WTC11 (cell line): ENCODE results near the gene SMYD3. TPM values are rescaled to one million over a fixed set of nuclear protein-coding genes. Genes with fewer than 3 reads are reported as not detected.

ENCODE experiments used
- ATAC-seq: fragments of 200-7000 bp; cut with Tn5 transposase; 2 replicates; pipeline ENCODE4 v1.10.0; 2021; ENCODE audit warnings: mild to moderate bottlenecking, moderate library complexity
- CTCF ChIA-PET: fragments of 300-600 bp; sonication (Branson Sonifier 250); formaldehyde crosslinking; loops from one replicate; lab custom pipeline; 2021; ENCODE audit warnings: antibody characterized with exemption; lab: Charles Lee
- POLR2A ChIA-PET: fragments of 350-600 bp; sonication (Branson Sonifier 250); formaldehyde crosslinking; loops from one replicate; lab custom pipeline; 2021; ENCODE audit warnings: antibody characterized with exemption; lab: Charles Lee
- DNase-seq: peaks from one replicate; pipeline ENCODE4 v3.0.0; 2021; ENCODE audit warnings: low spot score
- H3K27ac Mint-ChIP-seq: 2 replicates; pipeline ENCODE4 v1.8.0; 2021; ENCODE audit warnings: mixed read lengths
- H3K27me3 Mint-ChIP-seq: 2 replicates; pipeline ENCODE4 v1.8.0; 2021; ENCODE audit warnings: low read depth, mild to moderate bottlenecking, moderate library complexity, mixed read lengths
- H3K36me3 Mint-ChIP-seq: 2 replicates; pipeline ENCODE4 v1.8.0; 2021; ENCODE audit warnings: mixed read lengths
- H3K4me1 Mint-ChIP-seq: 2 replicates; pipeline ENCODE4 v1.8.0; 2022; ENCODE audit warnings: mixed read lengths
- H3K4me3 Mint-ChIP-seq: 2 replicates; pipeline ENCODE4 v1.8.0; 2021; ENCODE audit warnings: mild to moderate bottlenecking, moderate library complexity, mixed read lengths
- H3K9me3 Mint-ChIP-seq: 2 replicates; pipeline ENCODE4 v1.8.0; 2021; ENCODE audit warnings: mixed read lengths
- CREB1 ChIP-seq: sonication (generic); formaldehyde crosslinking; IDR thresholded peaks from 2 replicates; pipeline ENCODE4 v1.8.0; 2023; ENCODE audit warnings: mild to moderate bottlenecking, missing genetic modification reagents
- ETV6 ChIP-seq: sonication (generic); formaldehyde crosslinking; IDR thresholded peaks from 2 replicates; pipeline ENCODE4 v1.8.1; 2022; ENCODE audit warnings: mild to moderate bottlenecking, missing genetic modification reagents
- FOXJ3 ChIP-seq: sonication (generic); formaldehyde crosslinking; IDR thresholded peaks from 2 replicates; pipeline ENCODE4 v1.9.0; 2021; ENCODE audit warnings: missing genetic modification reagents, mild to moderate bottlenecking, borderline replicate concordance
- FOXP1 ChIP-seq: sonication (generic); formaldehyde crosslinking; IDR thresholded peaks from 2 replicates; pipeline ENCODE4 v1.8.0; 2022; ENCODE audit warnings: missing genetic modification reagents, mild to moderate bottlenecking, moderate library complexity, borderline replicate concordance
- HMGA2 ChIP-seq: fragments of 250-450 bp; sonication (Bioruptor Pico); IDR thresholded peaks from 2 replicates; pipeline ENCODE4 v1.4.0; 2021; ENCODE audit warnings: mild to moderate bottlenecking, moderate library complexity
- JUN ChIP-seq: sonication (generic); formaldehyde crosslinking; IDR thresholded peaks from 2 replicates; pipeline ENCODE4 v1.8.0; 2023; ENCODE audit warnings: mild to moderate bottlenecking, missing genetic modification reagents
- NR2C2 ChIP-seq: sonication (generic); formaldehyde crosslinking; IDR thresholded peaks from 2 replicates; pipeline ENCODE4 v1.8.0; 2022; ENCODE audit warnings: mild to moderate bottlenecking, missing genetic modification reagents
- OVOL2 ChIP-seq: fragments of 250-450 bp; sonication (Bioruptor Pico); IDR thresholded peaks from 2 replicates; pipeline ENCODE4 v1.9.0; 2021; ENCODE audit warnings: mild to moderate bottlenecking, borderline replicate concordance
- TEAD1 ChIP-seq: sonication (generic); formaldehyde crosslinking; IDR thresholded peaks from 2 replicates; pipeline ENCODE4 v1.8.0; 2022; ENCODE audit warnings: mild to moderate bottlenecking, missing genetic modification reagents
- total RNA-seq: library from RNA; stranded (reverse); gene quantifications from 3 replicates; pipeline ENCODE4 v1.2.3, GENCODE V29; 2021
- TF ChIP-seq, protein P1 (sequence below): sonication (generic); formaldehyde crosslinking; conservative IDR thresholded peaks from 2 replicates; pipeline ENCODE4 v1.8.1; 2022; ENCODE audit warnings: mild to moderate bottlenecking, missing genetic modification reagents
- TF ChIP-seq, protein P2 (sequence below): fragments of 250-450 bp; sonication (Bioruptor Pico); IDR thresholded peaks from 2 replicates; pipeline ENCODE4 v1.9.0; 2021; ENCODE audit warnings: moderate library complexity, mild to moderate bottlenecking, inconsistent platforms, borderline replicate concordance
- TF ChIP-seq, protein P3 (sequence below): sonication (generic); formaldehyde crosslinking; IDR thresholded peaks from 2 replicates; pipeline ENCODE4 v1.8.1; 2022; ENCODE audit warnings: mild to moderate bottlenecking, moderate library complexity, missing genetic modification reagents
- TF ChIP-seq, protein P4 (sequence below): sonication (generic); formaldehyde crosslinking; IDR thresholded peaks from 2 replicates; pipeline ENCODE4 v1.8.0; 2022; ENCODE audit warnings: mild to moderate bottlenecking, missing genetic modification reagents
- TF ChIP-seq, protein P5 (sequence below): sonication (generic); formaldehyde crosslinking; IDR thresholded peaks from 2 replicates; pipeline ENCODE4 v1.8.0; 2022; ENCODE audit warnings: mild to moderate bottlenecking, missing genetic modification reagents
- TF ChIP-seq, protein P6 (sequence below): sonication (generic); formaldehyde crosslinking; IDR thresholded peaks from 2 replicates; pipeline ENCODE4 v1.8.1; 2023; ENCODE audit warnings: mild to moderate bottlenecking, missing genetic modification reagents, moderate library complexity
- TF ChIP-seq, protein P7 (sequence below): sonication (generic); formaldehyde crosslinking; IDR thresholded peaks from 2 replicates; pipeline ENCODE4 v1.8.1; 2023; ENCODE audit warnings: mild to moderate bottlenecking, missing genetic modification reagents, moderate library complexity
- TF ChIP-seq, protein P8 (sequence below): sonication (generic); formaldehyde crosslinking; IDR thresholded peaks from 2 replicates; pipeline ENCODE4 v1.8.0; 2023; ENCODE audit warnings: missing genetic modification reagents
- TF ChIP-seq, protein P9 (sequence below): fragments of 250-450 bp; sonication (Bioruptor Pico); IDR thresholded peaks from 2 replicates; pipeline ENCODE4 v1.9.0; 2021; ENCODE audit warnings: mild to moderate bottlenecking
- TF ChIP-seq, protein P10 (sequence below): sonication (generic); formaldehyde crosslinking; IDR thresholded peaks from 2 replicates; pipeline ENCODE4 v1.8.1; 2023; ENCODE audit warnings: mild to moderate bottlenecking, missing genetic modification reagents, borderline replicate concordance

Gene SMYD3
- total RNA-seq, 1 experiment from 2014 or later = 21.4 TPM

DNA sequence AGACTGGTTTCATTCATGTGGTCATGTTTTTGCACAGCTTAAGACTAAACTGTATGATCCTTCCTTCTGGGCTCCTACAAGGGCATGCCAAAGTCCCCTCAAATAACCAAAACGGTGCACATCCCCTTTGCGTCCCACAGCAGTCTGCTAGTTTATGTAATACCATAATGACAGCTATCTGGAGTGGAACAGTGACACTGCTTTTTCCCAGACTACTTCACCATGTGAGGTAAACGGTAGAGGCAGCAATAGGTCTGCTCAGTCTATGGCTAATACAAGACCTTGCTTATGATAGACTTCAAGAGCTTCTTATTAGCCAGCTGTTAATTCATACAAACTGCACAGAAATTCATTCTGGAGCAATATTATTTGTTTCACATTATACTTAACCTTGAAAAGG is 395.5 kb downstream of the SMYD3 start:
- CTCF ChIA-PET = interaction anchor here (1.3 kb wide), 1 partner anchor 223 kb away, joined by 4 read pairs; no protein-coding TSS in a partner anchor
- Mint-ChIP-seq H3K4me1 (peaks cover 27% of the 10 kb centered on the region), H3K36me3 (peaks cover 16% of the 10 kb centered on the region), H3K27me3 (no peaks in the 10 kb centered on the region), H3K9me3 (peaks cover 23% of the 10 kb centered on the region), H3K4me3 (no peak overlapping the region), H3K27ac (no peak overlapping the region)
- TF ChIP-seq ETV6 (CRISPR knock-in tag) = no peak
- no peak for TF ChIP-seq JUN
- TF ChIP-seq, protein P1, sequence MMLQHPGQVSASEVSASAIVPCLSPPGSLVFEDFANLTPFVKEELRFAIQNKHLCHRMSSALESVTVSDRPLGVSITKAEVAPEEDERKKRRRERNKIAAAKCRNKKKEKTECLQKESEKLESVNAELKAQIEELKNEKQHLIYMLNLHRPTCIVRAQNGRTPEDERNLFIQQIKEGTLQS (CRISPR knock-in tag) = no peak
- TF ChIP-seq TEAD1 (CRISPR knock-in tag) = no peak
- TF ChIP-seq, protein P2, sequence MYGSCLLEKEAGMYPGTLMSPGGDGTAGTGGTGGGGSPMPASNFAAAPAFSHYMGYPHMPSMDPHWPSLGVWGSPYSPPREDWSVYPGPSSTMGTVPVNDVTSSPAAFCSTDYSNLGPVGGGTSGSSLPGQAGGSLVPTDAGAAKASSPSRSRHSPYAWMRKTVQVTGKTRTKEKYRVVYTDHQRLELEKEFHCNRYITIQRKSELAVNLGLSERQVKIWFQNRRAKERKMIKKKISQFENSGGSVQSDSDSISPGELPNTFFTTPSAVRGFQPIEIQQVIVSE (CRISPR knock-in tag) = no peak
- DNase-seq (no peak), ATAC-seq (no peak)
- POLR2A ChIA-PET = no interaction called here

DNA sequence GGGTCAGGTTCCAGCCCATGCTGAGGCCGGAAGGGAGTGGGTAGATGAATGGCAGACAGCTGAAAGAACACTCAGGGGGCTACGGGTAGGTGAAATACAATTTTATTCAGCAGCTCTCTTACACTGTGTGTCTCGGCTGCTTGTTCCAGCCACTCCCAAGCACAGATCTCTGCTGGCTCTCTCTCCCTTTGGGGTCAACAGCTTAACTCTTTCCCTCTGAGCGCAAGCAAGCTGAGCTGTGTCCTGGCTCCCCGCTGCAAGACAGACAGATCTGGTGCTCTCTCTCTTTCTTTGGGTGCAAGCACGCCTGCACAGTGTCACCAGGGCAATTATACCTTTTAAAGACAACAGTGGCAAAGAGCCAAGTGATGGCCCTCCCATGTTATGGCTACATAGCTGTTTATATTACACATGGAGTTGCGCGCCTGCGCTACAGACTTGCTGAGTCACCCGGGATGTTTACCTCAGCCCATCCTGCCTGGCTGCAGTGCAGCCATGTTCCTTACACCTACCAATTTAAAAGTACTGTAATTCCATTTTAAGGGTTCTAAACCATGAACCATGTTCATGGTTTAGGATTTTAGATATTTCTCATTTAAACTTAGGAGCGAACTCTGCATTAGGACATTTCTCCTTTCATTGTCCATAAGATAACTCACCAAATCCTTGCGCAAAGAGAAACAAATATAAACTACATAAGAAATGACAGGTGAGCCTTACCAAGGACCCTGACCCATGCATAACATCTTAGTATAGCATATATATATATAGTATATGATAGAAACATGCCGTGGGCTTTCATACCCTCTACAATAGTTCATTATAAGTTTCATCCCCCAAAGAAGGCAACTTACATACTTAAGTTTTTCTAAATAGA is 396.5 kb downstream of the SMYD3 start:
- Mint-ChIP-seq H3K36me3 (peaks cover 16% of the 10 kb centered on the region), H3K4me3 (no peak overlapping the region), H3K27ac (no peak overlapping the region), H3K27me3 (no peaks in the 10 kb centered on the region), H3K4me1 (peaks cover 27% of the 10 kb centered on the region), H3K9me3 (peaks cover 23% of the 10 kb centered on the region)
- ATAC-seq = no peak
- no peak for DNase-seq
- ChIA-PET POLR2A (no interaction called here), CTCF (no interaction called here)
- TF ChIP-seq HMGA2 (CRISPR knock-in tag) (no peak), NR2C2 (CRISPR knock-in tag) (no peak), FOXJ3 (CRISPR knock-in tag) (no peak), OVOL2 (no peak), FOXP1 (CRISPR knock-in tag) (no peak), CREB1 (CRISPR knock-in tag) (no peak)
- TF ChIP-seq, protein P3, sequence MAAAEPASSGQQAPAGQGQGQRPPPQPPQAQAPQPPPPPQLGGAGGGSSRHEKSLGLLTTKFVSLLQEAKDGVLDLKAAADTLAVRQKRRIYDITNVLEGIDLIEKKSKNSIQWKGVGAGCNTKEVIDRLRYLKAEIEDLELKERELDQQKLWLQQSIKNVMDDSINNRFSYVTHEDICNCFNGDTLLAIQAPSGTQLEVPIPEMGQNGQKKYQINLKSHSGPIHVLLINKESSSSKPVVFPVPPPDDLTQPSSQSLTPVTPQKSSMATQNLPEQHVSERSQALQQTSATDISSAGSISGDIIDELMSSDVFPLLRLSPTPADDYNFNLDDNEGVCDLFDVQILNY (CRISPR knock-in tag) = no peak
- TF ChIP-seq, protein P4, sequence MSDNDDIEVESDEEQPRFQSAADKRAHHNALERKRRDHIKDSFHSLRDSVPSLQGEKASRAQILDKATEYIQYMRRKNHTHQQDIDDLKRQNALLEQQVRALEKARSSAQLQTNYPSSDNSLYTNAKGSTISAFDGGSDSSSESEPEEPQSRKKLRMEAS = no peak
- TF ChIP-seq, protein P5, sequence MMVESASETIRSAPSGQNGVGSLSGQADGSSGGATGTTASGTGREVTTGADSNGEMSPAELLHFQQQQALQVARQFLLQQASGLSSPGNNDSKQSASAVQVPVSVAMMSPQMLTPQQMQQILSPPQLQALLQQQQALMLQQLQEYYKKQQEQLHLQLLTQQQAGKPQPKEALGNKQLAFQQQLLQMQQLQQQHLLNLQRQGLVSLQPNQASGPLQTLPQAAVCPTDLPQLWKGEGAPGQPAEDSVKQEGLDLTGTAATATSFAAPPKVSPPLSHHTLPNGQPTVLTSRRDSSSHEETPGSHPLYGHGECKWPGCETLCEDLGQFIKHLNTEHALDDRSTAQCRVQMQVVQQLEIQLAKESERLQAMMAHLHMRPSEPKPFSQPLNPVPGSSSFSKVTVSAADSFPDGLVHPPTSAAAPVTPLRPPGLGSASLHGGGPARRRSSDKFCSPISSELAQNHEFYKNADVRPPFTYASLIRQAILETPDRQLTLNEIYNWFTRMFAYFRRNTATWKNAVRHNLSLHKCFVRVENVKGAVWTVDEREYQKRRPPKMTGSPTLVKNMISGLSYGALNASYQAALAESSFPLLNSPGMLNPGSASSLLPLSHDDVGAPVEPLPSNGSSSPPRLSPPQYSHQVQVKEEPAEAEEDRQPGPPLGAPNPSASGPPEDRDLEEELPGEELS (CRISPR knock-in tag) = no peak
- TF ChIP-seq, protein P6, sequence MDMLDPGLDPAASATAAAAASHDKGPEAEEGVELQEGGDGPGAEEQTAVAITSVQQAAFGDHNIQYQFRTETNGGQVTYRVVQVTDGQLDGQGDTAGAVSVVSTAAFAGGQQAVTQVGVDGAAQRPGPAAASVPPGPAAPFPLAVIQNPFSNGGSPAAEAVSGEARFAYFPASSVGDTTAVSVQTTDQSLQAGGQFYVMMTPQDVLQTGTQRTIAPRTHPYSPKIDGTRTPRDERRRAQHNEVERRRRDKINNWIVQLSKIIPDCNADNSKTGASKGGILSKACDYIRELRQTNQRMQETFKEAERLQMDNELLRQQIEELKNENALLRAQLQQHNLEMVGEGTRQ (CRISPR knock-in tag) = no peak
- TF ChIP-seq, protein P7, sequence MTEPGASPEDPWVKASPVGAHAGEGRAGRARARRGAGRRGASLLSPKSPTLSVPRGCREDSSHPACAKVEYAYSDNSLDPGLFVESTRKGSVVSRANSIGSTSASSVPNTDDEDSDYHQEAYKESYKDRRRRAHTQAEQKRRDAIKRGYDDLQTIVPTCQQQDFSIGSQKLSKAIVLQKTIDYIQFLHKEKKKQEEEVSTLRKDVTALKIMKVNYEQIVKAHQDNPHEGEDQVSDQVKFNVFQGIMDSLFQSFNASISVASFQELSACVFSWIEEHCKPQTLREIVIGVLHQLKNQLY (CRISPR knock-in tag) = no peak
- TF ChIP-seq, protein P8, sequence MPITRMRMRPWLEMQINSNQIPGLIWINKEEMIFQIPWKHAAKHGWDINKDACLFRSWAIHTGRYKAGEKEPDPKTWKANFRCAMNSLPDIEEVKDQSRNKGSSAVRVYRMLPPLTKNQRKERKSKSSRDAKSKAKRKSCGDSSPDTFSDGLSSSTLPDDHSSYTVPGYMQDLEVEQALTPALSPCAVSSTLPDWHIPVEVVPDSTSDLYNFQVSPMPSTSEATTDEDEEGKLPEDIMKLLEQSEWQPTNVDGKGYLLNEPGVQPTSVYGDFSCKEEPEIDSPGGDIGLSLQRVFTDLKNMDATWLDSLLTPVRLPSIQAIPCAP (CRISPR knock-in tag) = no peak
- TF ChIP-seq, protein P9, sequence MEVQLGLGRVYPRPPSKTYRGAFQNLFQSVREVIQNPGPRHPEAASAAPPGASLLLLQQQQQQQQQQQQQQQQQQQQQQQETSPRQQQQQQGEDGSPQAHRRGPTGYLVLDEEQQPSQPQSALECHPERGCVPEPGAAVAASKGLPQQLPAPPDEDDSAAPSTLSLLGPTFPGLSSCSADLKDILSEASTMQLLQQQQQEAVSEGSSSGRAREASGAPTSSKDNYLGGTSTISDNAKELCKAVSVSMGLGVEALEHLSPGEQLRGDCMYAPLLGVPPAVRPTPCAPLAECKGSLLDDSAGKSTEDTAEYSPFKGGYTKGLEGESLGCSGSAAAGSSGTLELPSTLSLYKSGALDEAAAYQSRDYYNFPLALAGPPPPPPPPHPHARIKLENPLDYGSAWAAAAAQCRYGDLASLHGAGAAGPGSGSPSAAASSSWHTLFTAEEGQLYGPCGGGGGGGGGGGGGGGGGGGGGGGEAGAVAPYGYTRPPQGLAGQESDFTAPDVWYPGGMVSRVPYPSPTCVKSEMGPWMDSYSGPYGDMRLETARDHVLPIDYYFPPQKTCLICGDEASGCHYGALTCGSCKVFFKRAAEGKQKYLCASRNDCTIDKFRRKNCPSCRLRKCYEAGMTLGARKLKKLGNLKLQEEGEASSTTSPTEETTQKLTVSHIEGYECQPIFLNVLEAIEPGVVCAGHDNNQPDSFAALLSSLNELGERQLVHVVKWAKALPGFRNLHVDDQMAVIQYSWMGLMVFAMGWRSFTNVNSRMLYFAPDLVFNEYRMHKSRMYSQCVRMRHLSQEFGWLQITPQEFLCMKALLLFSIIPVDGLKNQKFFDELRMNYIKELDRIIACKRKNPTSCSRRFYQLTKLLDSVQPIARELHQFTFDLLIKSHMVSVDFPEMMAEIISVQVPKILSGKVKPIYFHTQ = no peak
- TF ChIP-seq, protein P10, sequence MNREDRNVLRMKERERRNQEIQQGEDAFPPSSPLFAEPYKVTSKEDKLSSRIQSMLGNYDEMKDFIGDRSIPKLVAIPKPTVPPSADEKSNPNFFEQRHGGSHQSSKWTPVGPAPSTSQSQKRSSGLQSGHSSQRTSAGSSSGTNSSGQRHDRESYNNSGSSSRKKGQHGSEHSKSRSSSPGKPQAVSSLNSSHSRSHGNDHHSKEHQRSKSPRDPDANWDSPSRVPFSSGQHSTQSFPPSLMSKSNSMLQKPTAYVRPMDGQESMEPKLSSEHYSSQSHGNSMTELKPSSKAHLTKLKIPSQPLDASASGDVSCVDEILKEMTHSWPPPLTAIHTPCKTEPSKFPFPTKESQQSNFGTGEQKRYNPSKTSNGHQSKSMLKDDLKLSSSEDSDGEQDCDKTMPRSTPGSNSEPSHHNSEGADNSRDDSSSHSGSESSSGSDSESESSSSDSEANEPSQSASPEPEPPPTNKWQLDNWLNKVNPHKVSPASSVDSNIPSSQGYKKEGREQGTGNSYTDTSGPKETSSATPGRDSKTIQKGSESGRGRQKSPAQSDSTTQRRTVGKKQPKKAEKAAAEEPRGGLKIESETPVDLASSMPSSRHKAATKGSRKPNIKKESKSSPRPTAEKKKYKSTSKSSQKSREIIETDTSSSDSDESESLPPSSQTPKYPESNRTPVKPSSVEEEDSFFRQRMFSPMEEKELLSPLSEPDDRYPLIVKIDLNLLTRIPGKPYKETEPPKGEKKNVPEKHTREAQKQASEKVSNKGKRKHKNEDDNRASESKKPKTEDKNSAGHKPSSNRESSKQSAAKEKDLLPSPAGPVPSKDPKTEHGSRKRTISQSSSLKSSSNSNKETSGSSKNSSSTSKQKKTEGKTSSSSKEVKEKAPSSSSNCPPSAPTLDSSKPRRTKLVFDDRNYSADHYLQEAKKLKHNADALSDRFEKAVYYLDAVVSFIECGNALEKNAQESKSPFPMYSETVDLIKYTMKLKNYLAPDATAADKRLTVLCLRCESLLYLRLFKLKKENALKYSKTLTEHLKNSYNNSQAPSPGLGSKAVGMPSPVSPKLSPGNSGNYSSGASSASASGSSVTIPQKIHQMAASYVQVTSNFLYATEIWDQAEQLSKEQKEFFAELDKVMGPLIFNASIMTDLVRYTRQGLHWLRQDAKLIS = no peak
